ENCODE results near the gene NSG2. TPM values are rescaled to one million over a fixed set of nuclear protein-coding genes. Genes with fewer than 3 reads are reported as not detected.

Gene NSG2
- total RNA-seq, 4 donors from 2014 or later = not detected

DNA sequence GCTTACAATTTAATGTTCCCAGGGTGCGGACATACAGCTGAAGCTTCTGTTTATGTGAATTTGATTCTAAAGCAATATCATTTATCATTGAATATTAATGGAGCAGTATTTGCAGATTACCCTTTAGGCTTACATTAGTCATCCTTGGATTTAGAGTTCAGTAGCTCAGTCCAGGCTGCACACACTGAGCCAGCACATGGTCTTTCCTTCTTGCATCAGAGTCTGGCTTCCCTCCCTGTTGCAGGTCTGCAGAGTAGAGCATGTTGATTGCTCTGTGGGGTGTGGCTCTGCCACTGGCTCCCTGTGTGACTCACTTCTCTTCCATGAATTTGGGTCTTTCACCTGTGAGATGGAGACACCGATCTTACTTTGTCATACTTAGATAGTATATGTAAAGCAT, 36.8 kb downstream of the NSG2 start:
- TF ChIP-seq, protein P1, sequence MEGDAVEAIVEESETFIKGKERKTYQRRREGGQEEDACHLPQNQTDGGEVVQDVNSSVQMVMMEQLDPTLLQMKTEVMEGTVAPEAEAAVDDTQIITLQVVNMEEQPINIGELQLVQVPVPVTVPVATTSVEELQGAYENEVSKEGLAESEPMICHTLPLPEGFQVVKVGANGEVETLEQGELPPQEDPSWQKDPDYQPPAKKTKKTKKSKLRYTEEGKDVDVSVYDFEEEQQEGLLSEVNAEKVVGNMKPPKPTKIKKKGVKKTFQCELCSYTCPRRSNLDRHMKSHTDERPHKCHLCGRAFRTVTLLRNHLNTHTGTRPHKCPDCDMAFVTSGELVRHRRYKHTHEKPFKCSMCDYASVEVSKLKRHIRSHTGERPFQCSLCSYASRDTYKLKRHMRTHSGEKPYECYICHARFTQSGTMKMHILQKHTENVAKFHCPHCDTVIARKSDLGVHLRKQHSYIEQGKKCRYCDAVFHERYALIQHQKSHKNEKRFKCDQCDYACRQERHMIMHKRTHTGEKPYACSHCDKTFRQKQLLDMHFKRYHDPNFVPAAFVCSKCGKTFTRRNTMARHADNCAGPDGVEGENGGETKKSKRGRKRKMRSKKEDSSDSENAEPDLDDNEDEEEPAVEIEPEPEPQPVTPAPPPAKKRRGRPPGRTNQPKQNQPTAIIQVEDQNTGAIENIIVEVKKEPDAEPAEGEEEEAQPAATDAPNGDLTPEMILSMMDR (IDR thresholded peaks at IDR 0.05; ENCODE audit: low read depth) = no peak

DNA sequence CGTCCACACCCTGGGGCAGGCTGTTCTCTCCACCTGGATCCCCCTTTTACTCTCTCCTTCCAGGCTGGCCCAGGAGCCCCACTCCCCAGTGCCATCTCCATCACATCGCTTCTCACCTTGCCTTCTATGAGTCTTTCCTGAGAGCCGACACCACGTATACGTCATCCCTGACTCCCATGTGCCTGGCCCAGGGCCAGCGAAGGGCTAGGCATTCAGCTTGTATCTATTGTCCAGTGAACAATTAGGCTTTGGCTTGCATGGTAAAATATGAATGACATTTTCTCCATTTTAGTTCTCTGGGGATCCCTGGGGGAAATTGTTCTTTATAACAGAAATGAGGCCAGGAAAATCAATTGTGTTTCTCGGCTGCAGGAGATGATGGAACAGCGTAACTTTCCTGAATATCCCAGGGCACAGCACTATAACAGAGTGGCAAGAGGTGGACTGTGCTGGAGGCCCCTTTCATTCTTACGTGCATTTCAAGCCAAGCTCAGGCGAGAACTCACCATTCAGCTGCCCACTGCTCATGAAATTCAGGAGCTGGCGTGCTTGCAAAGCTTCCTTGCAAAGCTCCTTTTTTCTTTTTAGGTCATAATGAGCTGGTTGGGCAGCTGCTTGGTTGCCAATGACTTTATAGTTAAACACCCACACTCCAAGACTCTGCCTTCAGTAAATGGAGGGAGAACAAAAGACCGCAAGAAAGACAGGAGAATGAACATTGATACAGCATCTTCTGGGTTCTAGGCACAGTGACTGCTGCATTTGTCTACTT, 37.7 kb downstream of the NSG2 start:
- TF ChIP-seq, protein P1 (IDR thresholded peaks at IDR 0.05; ENCODE audit: low read depth) = no peak

DNA sequence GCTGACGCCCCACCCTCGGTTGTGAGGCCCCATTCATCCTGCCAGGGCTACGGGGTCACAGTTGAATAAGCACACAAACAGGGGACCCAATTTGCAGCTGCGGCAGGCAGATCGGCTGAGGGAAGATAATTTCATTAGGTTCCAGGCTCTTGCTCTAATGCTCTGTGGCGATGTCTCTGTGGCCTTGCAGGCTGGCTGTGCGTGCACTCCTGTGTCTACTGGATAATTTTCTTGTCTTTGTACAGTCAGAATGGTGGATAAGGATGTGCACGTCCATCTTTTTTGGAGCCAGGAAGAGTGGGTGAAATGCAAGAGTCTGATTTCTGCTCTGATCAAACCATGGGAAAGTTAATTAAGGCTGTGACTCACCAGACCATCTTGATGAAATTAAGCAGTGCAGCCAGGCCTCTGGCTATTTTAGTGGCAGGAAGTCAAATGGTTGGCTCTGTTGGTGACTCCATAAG, 39.2 kb downstream of the NSG2 start:
- TF ChIP-seq, protein P1 (IDR thresholded peaks at IDR 0.05; ENCODE audit: low read depth) = no peak

DNA sequence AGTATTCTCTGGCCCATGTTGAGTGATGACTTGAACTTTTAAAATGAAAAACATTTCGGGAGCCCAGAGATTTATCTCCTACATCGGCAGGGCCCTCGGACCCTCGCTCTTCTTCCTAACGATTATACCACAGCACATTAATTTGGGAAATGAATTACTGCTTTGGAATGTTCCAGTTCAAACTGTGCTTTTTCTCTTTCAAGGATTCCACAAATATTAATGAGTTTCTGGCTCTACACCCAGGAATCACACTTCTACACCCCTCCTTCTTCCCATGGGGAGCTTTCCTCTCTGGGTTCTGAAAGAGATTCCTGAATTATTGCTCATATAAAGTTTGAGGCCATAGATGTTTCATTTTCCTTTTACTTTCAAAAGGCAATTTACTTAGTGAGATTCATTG, 41.2 kb downstream of the NSG2 start:
- TF ChIP-seq, protein P1 (IDR thresholded peaks at IDR 0.05; ENCODE audit: low read depth) = no peak

DNA sequence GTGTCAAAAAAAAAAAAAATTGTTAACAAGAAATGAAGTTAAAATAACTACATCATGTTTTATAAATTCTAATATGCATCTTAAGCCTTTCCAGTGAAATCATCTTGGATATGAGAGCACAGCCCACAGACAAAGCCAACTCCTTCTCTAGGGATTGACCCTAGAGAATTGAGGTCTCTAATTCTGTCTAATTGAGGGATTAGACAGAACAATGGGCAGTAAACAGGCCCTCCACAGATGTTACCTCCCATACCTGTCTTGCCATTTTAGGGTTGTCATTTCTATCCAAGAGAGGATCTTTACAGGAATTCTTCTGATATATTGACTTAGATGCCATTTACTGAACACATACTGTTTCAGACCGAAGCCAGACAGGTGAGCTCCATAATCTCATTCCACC, 42.3 kb downstream of the NSG2 start:
- TF ChIP-seq, protein P1 (IDR thresholded peaks at IDR 0.05; ENCODE audit: low read depth) = no peak

DNA sequence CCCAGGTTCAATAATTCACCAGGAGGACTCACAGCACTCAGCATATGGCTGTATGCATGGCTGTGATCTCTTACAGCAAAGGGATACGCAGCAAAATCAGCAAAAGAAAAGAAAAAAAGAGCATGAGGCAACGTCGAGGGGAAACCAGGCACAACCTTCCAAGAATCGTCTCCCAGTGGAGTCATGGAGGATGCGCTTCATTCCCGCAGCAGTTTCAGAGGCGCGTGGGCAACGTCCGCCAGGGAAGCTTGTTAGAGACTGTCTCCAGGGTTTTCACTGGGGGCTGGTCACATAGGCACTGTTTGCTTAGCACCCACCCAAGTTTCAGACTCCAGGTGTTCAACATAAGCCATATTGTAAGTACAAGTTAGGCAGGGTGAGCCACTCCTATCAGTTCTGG, 44.6 kb downstream of the NSG2 start:
- TF ChIP-seq, protein P1 (IDR thresholded peaks at IDR 0.05; ENCODE audit: low read depth) = no peak

DNA sequence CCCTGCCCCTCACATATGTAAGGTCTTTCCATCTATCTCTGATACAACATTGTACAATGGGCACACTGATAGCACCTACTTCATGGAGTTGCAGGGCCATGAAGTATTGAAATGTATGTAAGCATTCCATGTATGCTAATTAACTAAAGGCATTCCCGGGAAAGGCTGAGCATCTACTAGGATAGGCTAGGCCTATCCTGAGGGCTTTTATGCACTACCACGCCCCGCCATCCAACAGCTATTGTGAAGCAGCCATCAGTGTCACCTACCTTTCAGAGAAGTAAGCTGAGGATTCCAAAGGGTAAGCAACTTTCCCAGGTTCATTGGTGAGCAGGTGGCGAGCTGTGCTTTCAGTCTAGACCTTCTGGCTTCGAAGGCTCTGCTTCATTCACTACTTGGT, 47.6 kb downstream of the NSG2 start:
- TF ChIP-seq, protein P1 (IDR thresholded peaks at IDR 0.05; ENCODE audit: low read depth) = no peak

Data from subcutaneous adipose tissue (tissue), 4 donors.